Posterior cingulate gyrus (tissue), 11 donors: ENCODE results near the gene MARVELD3.

ENCODE experiments used
- DNase-seq, 10 donors: peaks; one replicate each; pipeline versions ENCODE4 v3.0.0 to v3.0.0-alpha.2; 2020 to 2021; ENCODE audit warnings: mixed read lengths in 3 of 10
- intact Hi-C: fragments of 100-400 bp; cut with DNase I; formaldehyde crosslinking; loops from one replicate; pipeline ENCODE4 v1.15.1; 2023

The MARVELD3 gene

DNA sequence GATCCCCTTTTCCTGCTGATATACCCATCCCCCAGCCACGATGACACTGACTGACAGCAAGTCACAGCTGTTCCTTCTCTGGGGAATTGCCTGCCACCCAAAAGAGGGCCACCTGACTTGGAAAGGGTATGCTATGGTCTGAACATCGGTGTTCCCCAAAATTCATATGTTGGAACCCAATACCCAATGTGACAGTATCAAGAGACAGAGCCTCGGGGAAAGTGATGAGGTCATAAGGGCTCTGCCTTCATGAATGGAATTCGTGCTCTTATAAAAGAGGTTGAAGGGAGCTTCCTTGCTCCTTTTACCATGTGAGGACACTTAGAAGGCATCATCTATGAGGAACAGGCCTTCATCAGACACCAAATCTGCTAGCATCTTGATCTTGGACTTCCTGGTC lies 7.6 kb upstream of the MARVELD3 start:
- DNase-seq = no peak
- intact Hi-C loops = no loop called here

DNA sequence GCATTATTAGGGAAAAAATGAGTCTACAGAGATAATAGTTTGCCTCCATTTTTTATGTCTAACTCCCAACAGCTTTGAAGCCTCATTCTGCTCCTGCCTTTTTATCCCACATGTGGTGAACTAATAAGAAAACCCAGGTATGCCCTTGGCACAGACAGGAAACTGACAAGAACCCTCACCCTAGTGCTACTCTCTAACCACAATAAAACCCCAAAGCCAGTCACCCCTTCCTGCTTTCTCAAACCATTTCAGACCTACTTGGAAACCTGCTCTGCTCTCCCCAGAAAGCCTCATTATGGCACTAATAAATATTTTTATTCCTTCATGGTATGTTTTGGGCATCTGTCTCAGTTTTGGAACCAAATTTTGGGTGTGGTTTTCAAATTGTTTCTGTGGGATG lies 3.9 kb upstream of the MARVELD3 start:
- DNase-seq = no peak
- intact Hi-C loops = no loop called here

DNA sequence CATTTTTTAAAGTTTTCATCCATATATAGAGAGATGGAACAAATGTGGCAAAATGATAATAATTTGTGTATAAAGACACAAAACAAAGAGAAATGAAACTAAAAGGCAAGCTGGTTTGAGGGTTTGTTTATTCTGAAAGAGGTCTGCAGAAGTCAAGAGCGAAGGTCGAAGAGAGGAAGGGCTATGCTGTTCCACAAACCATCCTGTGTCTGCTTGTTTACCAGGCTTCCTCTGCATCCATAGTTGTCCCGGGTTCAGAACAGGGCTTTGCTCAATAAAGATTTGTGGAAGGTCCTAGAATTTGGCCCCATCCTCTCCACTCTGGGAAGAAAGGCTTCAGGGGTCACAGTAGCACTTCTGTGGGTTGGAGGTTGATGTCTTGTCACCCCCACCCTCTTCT lies 2.4 kb upstream of the MARVELD3 start:
- DNase-seq = peak in 1 of 10 donors; percentile 1
- intact Hi-C loops = no loop called here

DNA sequence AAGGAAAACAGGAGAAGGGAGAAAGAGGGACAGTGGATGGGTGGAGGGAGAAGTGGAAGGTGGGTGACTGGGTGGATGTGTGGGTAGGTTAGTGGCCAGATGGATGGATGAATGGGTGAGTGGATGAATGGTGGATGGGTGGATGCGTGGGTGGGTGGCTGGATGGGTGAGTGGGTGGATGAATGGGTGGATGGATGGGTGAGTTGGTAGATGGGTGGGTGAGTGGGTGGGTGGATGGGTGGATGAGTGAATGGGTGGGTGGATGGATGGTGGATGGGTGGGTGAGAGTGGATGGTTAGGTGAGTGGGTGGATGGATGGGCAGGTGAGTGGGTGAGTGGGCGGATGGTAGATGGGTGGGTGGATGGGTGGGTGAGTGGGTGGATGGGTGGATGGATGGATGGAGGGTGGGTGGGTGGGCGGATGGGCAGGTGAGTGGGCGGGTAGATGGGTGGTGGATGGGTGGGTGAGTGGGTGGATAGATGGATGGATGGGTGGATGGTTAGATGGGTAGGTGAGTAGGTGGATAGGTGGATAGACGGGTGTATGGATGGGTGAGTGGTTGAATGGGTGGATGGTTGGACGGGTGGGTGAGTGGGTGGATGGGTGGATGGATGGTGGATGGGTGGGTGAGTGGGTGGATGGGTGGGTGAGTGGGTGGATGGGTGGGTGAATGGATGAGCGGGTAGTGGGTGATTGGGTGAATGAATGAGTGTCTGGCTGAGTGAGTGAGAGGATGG lies 702 bp upstream of the MARVELD3 start:
- peak in 1 of 10 donors; percentile 50 for DNase-seq
- intact Hi-C loops = no loop called here

DNA sequence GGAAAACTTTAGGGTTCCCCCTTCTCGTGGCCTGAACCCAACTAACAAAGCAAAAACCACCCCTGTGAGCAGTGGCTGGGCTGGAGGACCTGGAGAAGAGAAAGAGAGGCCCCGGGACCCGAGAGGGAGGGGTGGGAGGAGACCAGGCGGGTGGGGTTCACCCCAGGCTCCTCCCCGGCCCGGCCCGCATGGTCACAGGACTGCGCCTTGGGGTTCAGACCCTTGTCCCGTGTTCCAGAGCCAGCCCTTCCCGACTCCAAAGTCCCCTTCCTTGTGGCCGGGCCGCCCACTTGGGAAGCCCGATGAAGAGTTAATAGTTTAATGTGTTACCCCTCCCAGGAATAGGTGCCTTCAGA lies 852 bp downstream of the MARVELD3 start:
- intact Hi-C loops = no loop called here
- DNase-seq = peak in 1 of 10 donors; percentile 67

DNA sequence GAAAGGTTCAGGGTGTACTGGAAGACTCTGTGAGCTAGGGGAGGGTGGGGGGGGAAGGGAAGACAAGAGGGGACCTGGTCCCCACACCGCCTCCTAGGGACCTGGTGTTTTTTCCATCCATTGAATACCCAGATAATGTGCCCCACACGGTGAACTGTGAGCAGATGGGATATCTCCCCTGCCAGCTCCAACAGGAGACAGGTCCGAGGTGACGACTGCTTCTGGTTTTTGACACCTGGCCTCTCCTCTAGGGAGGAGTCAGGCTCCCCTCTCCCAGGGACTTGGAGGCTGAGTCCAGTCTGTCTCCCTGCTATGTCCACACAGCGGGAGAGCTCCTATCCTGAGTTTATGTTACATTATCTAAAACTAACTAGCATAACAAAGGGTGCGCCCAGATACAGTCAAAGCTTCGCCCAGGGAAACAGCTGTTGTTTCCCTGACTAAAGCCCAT lies 1.8 kb downstream of the MARVELD3 start:
- intact Hi-C loops = no loop called here
- DNase-seq = peak in 1 of 10 donors; percentile 11

DNA sequence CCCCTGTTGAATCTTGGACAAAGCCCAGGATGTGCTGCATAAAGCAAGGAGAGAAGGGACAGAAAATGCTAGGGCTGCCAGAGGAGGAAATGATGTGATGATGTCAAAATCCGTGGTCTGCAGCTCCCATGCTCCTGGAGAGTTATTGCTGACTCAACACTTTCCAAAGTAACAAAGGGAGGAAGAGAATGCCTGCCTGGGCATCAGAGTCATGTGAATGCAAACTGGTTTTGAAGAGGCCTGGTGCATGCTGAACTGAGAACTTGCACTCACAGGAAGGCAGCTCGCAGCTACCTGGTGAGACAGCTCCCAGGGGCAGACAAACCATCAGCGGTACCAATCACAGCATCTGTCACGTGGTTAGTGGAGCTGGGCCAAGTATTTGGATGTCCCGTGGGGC lies 2.8 kb downstream of the MARVELD3 start:
- no peak for DNase-seq
- intact Hi-C loops = no loop called here

DNA sequence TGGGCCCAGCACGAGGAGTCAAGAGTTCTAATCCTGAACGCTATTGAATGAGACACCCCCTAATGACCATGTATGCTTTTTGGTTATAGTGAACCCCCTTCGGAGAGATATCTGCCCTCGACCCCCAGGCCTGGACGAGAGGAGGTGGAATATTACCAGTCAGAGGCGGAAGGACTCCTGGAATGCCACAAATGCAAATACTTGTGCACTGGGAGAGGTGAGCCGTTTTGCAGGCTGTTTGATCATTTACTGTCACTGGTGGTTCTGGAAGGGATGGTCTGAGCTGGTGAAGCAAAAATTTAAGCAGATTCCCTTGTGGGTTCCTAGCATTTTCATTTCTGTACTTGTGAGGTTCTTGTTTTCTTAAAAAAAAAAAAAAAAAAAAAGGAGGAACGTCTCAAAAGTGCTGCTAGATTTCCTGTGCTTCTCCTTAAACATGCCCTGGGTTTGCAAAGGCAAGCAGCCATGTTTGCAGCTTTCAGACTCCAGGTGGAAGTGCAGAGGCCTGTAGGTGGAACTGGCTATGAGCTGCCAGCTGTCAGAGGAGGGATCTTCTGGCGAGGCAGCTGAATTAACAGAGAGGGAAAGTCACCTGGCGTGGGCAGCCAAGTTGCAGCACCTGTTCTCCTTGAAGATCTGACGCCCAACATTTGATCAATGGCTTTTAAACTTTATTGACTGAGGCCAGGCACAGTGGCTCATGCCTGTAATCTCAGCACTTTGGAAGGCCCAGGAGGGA lies 3.5 kb downstream of the MARVELD3 start:
- intact Hi-C loops = no loop called here
- no peak for DNase-seq

DNA sequence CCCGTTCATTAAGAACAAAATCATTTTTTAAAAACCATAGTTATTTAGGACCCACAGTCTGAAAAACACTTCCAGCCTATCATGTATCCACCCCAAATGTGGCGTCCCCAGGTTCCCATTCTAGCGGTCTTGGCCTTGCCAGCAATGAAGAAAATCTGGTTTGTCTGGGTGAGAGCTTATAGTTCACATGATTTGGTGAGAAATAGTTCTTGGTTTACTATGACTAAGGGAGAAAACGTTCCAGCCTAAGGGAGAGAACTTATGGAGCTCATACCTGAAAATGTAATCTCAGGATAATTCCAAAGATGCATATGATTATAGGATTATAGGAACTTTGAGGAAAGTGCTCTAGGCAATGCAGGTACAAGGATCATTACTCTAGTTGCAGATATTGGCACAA lies 4.8 kb downstream of the MARVELD3 start:
- no peak for DNase-seq
- intact Hi-C loops = no loop called here

DNA sequence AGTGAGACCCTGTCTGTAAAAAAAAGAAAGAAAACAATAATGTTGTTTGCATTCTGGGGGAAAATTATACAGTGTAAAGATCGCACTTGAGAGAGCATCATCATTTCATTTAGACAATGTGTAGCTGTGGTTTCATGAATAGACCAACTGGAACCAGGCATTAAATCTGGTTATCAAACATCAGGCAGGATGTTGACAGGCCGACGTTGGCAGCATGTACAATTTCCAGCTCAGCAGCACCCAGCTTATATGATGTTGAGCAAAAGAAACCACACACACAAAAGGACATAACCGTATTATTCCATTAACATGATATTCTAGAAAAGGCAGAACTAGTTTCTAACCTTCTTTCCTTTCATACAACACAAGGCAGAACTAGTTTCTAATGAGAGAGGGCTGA lies 5.8 kb downstream of the MARVELD3 start:
- no peak for DNase-seq
- intact Hi-C loops = no loop called here

DNA sequence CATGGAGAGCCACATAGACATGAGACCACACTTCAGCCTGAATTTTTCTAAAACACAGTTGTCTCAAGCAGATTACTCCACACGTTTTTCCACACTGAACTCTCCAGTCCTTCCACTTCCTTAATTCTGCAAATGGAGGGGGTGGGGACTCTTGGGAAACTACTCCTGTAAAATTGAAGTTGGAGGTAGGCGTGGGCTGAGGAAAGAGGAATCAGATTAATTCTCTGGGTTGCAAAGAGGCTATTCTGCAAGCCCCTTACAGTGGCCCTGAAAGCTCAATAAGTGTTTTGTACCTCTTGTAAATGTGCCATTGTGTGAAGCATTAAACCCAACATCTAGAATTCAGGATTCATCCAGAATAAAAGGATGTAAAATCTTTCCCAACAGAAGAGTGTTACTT lies 9.6 kb downstream of the MARVELD3 start:
- intact Hi-C loops = no loop called here
- DNase-seq = no peak

DNA sequence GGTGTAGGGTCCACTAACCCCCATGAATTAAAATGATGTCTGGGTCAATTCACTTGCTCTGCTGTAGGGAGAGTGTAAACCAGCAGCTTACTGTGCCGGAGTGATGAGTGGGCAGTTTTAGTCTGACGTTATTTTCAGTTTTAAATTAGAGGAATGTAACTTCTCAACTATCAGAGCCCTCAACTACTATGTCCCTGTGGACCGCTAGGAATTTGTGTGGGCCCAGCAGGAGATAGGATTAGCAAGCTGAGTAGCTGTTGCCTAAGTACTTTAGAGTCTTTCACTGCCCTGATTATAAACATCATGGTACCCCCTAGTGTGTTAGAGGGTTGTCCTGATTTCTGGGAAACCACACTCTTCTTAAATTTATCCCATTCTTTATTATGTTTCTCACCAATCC lies 11.4 kb downstream of the MARVELD3 start:
- no peak for DNase-seq
- intact Hi-C loops = no loop called here

DNA sequence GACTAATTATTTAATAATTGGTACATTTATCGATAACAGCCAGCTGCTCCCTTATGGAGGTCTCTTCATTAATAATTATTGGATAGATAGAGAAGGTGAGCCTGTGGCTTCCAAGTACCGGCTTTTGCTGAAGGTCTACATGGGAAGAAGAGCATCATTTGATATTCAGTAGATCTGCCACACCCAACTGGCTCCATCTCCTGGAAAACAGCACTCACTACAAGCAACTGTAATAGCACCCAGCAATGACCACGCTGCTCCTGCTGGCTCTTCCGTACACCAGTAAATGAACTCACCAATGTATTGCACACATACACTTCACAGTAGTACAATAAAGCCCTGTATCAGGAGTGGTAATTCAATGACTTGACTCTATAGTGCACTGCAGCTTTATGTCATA lies 19.5 kb downstream of the MARVELD3 start:
- no peak for DNase-seq
- intact Hi-C loops = no loop called here

DNA sequence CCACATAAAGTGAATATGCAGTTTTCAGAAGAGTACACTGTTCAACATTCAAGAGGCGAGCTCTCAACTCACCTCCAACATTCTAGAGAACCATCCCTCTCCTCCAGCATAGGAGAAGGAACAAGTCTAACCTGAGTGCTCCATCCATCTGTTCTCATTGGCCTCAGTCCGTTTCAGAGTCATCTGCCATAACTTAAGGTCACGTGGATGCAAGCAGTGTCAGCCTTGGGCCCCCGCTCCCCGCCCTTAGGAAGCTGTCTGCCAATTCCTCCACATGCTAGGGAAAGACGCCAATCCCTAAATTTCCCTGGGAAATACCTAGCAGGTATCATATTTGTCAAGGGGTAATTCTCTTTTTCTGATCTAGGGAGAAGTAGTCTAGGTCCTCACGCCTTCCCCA lies 21.4 kb downstream of the MARVELD3 start:
- intact Hi-C loops = no loop called here

DNA sequence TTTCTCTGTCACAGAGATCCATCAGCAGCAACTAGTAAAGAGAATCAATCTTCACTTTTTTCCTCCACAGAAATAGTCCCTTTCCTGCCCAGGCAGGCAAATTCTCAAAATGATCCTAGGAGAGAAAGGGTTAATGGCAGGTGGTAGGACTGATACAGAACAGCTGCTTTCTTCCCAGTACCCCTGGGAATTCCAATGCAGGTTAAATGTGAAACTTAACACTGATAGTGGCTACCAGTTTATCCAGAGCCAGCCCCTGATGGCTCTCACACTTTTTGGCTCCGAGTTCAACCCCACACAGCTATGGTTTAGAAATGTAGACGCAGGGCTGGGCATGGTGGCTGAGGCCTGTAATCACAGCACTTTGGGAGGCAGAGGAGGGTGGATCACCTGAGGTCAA lies 22.2 kb downstream of the MARVELD3 start:
- no peak for DNase-seq
- intact Hi-C loops = no loop called here

More for the DNA sequence above, 21.4 kb downstream of the MARVELD3 start:
- no peak for DNase-seq

DNA sequence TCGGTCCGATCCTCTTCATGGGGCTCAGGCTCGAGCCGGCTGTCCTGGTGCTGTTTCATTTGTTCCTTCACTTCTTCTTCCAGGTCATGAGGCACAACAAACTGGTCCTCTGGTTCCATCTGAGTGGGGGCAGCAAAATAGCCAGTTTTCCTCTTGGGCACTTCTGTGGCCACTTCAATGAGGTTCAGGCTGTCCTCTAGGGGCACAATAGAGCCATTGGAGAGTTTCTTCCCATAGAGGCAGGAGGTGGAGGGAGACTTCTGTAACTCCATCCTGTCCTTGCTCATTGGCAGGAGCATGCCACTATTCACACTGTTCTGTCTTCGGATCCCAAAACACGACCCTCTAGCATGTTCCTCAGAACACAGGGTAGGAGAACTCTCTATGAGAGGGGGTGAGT lies 22.9 kb downstream of the MARVELD3 start:
- intact Hi-C loops = no loop called here
- DNase-seq = no peak

DNA sequence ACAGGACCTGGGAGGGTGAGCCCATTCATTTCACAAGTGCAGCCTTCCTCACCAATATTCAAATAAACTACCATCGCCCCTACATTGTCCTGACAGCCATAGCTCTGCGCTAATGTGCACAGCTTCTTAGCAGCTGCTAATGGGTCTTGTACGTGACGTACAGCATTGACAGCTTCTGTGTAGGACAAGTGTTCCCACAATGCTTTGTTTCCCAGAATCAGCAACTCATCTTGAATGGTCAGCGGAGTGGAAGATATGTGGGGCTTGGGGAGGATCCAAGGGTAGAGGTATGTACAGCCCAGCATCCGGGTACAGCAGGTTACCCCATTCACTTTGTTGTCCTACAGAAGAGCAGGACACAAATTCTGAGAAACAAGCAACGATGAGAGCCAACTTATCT lies 23.7 kb downstream of the MARVELD3 start:
- no peak for DNase-seq
- intact Hi-C loops = no loop called here

DNA sequence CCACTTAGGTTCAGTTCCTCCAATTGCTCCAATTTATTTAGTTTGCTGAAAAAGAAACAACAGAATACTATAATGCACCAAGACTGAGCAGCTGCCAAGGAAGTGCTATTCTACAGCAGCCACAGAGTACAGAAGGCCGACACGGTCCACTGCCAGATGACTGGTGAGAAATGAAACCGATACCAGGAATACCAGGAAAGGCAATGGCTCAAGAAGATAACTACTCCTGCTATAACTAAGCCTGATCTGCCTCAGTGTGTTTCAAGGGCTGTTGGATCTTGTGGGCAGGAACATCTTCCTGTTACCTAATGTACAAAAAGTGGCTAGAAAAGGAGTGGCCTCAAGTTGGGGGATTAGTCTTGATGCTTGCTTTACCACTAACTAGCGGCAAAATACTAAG lies 32.8 kb downstream of the MARVELD3 start:
- no peak for DNase-seq
- intact Hi-C loops = no loop called here

DNA sequence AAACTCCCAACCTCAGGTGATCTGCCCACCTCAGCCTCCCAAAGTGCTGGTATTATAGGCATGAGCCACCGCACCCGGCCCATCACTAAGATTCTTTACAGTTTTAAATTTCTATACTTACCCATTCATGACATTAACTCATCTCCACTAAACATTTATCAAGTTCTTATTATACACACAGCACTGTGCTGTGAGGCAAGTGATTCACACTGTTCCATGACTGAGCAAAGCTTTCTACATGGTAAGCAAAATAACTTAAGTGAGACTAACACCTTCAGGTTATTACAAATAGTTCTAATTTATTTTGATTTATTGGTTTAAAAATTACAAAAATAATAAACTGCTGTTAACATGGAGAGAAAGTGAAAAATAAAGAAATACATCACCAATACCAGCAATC lies 33.5 kb downstream of the MARVELD3 start:
- no peak for DNase-seq
- intact Hi-C loops = no loop called here

DNA sequence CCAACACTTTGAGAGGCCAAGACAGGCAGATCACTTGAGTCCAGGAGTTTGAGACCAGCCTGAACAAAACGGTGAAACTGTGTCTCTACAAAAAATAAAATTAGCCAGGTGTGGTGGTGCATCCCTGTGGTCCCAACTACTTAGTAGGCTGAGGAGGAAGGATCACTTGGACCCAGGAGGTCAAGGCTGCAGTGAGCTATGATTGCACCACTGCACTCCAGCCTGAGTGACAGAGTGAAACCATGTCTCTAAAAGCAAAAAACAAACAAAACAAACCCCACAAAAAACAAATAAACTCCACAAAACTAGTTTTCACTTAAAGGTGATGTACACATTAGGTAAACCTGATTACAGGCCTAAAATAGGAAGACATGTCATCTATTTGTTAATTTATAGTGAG lies 40.3 kb downstream of the MARVELD3 start:
- DNase-seq = no peak
- intact Hi-C loops = no loop called here

DNA sequence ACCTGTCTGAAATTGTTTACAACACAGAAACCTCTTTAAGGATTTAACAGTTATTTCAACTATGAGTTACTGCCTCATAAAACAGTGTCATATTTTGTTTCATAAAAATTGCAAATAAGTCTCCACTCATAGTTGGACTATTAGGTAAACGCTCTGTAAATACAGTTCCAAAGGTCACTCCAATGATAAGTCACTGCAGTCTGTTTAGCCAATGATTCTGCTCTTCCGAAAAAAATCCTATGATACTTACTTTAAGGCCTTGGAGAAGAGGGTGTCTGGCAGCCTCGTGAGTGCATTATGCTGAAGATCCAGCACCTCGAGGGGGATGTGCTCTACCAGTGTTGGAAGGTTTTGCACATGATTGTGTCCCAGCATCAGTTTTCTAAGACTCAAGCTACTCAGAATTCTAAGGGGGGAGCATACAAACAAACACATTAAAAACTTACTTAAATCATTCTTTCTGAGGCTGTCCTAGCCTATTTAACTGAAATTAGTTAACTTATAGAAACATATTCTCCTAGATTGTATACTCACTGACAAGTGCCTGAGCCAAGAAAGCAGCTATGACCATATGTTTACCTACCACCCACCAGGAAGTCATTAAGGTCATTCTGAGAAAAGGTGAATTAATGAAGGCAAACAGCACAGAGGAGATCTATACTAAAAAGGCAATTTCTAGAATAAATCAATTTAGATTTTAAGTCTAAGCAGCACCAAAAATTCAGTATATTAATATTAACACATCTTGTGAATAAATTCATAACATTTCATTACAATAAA lies 41.1 kb downstream of the MARVELD3 start:
- DNase-seq = no peak
- intact Hi-C loops = no loop called here
